GM19467 (cell line): ENCODE results near the gene WDR48.

Experiments used
- ATAC-seq: cut with Tn5 transposase; IDR thresholded peaks from one replicate; pipeline ENCODE4 v1.9.1; 2021; ENCODE audit warnings: mild to moderate bottlenecking, moderate library complexity; ENCODE audit not compliant: unreplicated experiment

WDR48 gene

DNA sequence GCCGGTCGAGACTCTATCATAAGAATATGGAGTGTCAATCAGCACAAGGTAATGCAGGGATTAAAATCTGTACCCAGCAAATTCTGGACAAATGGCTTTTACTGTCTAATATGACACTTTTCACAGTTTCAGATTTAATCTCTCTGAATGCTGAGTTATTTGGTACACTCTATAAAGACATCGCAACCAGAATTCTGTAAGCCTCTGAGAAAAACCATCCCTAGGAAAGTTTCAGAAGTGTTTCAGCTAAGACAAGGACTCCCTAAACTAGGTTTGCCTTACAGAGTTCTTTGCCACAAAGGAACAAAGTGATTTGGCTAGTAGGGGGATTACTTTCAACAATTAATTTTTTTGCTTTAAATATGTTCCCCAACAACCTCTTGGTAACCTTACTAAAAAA is 11.3 kb downstream of the WDR48 start:
- no peak for ATAC-seq

- no peak for ATAC-seq
These were observed 12.8 kb downstream of the WDR48 start for GRCh38 chr3:39064646-39065045.

- ATAC-seq: no peak
These were observed 13.4 kb downstream of the WDR48 start for GRCh38 chr3:39065197-39065596.

GRCh38 chr3:39067286-39067685 is 15.5 kb downstream of the WDR48 start:
- no peak for ATAC-seq

- ATAC-seq: no peak
These were observed 16.7 kb downstream of the WDR48 start for GRCh38 chr3:39068556-39068955.

DNA sequence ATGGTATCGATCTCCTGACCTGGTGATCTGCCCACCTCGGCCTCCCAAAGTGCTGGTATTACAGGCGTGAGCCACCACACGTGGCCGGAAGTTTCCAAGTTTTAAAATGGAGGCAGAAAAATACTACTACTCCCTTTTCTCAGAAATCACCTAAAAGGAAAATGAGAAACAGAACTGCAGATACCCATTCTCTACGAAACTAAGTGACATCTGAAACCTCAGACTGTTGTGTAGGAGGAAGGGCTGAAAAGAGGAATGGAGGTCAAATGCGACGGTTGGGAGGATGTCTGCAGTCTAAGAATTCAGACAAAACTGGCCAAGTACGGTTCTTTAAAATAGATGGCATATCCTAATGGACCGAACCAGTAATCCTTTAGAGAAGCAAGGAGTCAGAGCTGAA is 24.1 kb downstream of the WDR48 start:
- ATAC-seq: no peak

- ATAC-seq: no peak
These were observed 27.7 kb downstream of the WDR48 start for GRCh38 chr3:39079530-39079929.

DNA sequence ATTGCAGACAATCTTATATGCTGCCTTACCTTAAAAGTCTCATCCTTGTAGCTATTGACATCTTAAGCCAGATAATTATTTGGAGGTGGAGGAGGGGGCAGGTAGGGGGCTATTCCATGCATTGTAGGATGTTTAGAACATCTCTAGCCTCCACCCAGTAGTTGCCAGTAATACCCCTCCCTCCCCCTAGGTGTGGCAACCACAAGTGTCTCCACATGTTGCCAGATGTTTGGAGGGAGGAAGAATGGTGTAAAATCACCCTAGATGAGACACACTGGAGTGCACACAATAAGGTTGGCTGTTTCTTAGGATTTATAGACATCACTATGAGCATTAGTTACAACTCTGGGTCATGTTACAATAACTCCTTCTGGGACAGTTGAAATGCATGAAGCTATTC is 28.2 kb downstream of the WDR48 start:
- ATAC-seq: no peak

GRCh38 chr3:39082666-39083313 is 31.0 kb downstream of the WDR48 start:
- ATAC-seq: no peak

DNA sequence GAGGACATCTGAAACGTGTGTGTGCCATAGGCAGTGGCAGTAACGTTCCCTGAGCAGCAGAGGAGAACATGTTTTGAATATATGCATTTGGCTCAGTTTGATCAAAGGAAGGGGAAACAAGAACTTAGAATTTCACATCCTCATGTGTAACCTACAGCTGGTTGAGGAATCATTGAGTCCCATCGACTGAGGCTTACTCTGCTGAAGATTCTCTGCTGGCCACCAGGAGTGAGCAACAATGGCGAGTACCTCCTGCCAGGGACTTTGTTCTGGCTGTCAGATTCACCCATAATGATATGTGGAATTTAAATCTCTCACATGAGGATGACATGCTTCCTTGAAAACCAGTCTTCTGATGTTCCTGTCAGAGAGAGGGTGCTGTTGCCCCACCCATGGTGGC is 34.3 kb downstream of the WDR48 start:
- ATAC-seq: no peak

DNA sequence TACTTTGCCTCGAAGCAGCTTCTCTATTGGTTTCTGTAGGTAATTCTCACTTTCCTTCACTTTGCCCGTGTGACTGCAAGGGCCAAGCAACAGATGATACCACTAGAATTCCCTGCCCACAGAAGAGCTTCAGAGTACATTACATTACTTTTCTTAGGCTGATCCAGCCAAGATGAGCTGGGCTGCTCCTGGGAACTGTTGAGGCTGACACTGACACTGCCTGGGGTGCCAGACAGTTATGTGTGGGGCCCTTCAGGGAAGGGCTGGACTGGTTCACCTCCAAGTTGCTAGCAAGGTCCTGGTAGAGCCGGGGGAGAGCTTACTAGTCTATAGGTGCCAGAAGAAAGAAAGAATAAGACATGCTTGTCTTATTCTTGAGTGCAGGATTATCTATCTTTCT is 36.6 kb downstream of the WDR48 start:
- ATAC-seq: no peak

DNA sequence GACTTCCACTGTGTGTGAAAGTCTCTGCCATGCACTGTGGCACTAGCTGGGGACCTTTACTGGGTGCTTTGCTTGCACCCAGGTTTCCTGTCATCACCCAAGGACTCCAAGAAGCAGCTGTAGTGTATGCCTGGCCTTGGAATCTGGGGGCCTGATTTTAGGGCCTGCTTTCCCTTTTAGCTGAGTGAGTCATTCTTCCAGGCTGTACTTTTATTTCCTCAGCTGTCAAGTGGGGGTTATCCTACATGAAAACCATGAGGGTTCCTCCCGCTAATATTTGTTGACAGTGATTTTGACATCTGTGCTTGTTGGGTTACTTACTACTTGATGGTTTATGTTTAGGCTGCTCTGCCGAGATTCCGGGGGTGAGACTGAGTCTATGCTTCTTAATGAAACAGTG is 37.1 kb downstream of the WDR48 start:
- ATAC-seq: no peak

GRCh38 chr3:39090922-39091321 is 39.1 kb downstream of the WDR48 start:
- no peak for ATAC-seq

GRCh38 chr3:39094851-39095677 is 43.2 kb downstream of the WDR48 start:
- ATAC-seq: no peak

GRCh38 chr3:39095778-39096177 is 44.0 kb downstream of the WDR48 start:
- ATAC-seq: no peak

DNA sequence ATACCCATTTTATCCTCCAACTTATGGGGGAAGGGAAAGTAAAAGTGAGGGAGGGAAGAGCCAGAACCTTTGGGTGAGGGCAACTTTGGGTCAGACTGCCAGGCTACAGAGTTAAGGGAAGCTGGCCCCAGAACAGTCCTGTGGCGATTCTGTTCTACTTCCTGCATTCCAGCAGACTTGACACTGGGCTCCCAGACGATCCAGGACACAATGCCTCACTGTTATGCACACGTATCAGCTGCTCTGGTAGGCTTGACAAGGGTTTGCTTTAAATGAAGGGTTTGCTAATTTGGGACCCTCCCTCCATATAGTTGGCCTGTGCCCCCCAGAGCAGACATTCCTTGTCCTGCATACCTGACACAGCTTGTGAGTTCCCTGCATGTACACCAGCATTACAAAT is 45.0 kb downstream of the WDR48 start:
- no peak for ATAC-seq

- no peak for ATAC-seq
These were observed 46.1 kb downstream of the WDR48 start for GRCh38 chr3:39097716-39098472.

DNA sequence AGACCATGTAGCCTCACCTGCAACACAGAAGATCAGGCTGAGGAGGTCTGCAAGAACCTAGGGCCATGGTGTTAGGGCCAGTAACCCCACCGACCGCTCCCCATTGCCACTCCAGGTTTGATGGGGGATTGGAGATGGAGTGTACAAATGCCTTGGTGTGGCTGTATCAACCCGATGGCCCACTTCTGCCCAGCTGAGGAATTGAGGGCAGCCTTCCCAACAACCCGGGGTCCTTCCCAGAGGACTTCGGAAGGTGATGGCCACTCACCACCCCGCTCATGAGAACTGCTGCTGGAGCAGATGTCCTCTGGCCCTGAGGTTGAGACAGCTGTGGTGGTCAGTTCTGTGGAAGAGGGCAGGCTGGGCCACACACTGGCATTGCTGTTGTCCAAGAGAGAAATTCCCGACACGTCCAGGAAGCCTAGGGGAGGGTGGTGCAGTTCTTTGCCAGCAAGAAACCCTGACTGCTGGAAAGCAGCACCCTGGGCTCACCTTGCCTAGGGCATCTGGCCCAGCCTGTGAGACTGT is 46.7 kb downstream of the WDR48 start:
- ATAC-seq: no peak

DNA sequence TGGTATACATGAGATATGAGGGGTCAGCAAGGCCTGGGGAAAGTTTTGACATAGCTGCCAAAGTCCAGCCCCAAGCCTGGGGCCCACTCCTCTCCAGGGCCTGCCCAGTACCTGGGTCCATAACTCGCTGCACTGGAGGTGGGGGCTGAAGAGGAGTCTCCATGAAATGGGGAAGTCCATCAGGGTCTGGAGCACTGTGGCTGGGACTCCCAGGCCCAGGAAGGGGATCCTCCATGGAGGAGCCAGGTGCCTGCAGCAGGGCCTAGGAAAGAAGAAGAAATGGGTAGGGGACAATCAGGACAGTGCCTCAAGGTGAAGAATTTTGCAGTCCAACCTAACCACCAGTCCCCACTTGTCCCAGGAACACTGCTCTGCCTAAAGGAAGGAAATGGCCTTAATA is 47.4 kb downstream of the WDR48 start:
- no peak for ATAC-seq

DNA sequence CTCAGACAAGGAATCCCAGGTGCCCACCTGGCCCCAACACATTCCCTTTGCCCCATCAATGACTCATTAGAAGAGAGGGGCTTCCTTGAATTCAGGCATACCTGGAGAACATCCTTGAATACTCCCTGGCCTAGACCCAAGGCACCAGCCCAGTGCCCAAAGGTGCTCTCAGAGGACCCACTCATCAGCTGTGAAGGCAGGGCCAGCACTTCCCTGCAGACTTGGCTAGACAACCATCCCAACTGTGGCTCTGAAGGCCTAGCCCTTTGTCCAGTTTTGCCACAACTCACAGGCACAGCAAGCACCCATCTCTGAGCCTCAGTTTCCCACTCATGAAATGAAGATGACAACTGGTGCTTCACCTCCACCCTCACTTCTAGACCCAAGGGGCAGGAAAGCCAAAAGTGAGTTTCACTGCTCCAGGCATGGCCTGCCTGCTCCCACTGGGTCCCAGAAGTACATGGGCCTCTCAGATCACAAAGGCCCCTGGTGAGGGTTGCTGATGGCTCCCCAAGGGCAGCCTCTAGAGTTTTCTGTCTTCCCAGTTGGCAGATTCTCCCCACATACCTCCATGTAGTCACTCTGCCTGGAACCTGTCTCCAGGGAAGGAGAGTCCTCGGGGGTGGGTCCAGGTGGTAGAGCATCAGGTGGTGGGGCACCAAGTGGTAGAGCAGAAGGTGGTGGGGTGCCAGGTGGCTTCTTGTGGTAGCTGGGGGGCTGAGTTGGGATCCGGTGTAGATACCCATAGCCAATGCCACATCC is 48.1 kb downstream of the WDR48 start:
- ATAC-seq: no peak

- ATAC-seq: no peak
These were observed 48.7 kb downstream of the WDR48 start for GRCh38 chr3:39100500-39100886.
